Measurements from ENCODE around the gene FASTKD1.
A peak's percentile ranks its signal among the peaks of the same experiment; 100 is the strongest.
"Not testable (repeated sequence)": the region's sequence is repeated elsewhere in the genome, so short reads cannot be mapped to it uniquely, and the experiment has no call there.

Gene FASTKD1

GRCh38 chr2:169573160-169573973 lies at the start of gene FASTKD1:
Gene FASTKD1 (minus strand): TSS chr2:169573865. CDS start chr2:169572029, 1,836 bp downstream.
- Histone ChIP-seq H3K27me3 (ENCODE audit: control insufficient read depth in 5 of 5, insufficient read depth in 4 of 5, low read length in 5 of 5) (no peaks in the 10 kb centered on the region), H3K4me3 (ENCODE audit: low read depth in 1 of 5, low read length in 5 of 5) (peak within 1 kb of the TSS; percentile 76 to 98 (median 96)), H3K9ac (ENCODE audit: low read length in 5 of 5) (peak within 1 kb of the TSS; percentile 89 to 99 (median 97)), H3K27ac (ENCODE audit: low read depth, low read length) (peak within 1 kb of the TSS; percentile 64), H3K9me3 (ENCODE audit: control insufficient read depth in 5 of 5, low read length in 5 of 5) (no peaks in the 10 kb centered on the region), H3K36me3 (ENCODE audit: control insufficient read depth in 5 of 5, insufficient read depth in 5 of 5, low read length in 5 of 5) (peaks cover 0 to 2% (median 0%) of the 10 kb centered on the region in 5 donors), H3K4me1 (ENCODE audit: control insufficient read depth in 5 of 5, insufficient read depth in 5 of 5, low read length in 5 of 5) (peaks cover 0 to 13% (median 8%) of the 10 kb centered on the region in 5 donors)

- no peak overlapping the region for H3K27ac ChIP-seq (ENCODE audit: low read depth, low read length)
- H3K4me1 ChIP-seq (ENCODE audit: control insufficient read depth in 5 of 5, insufficient read depth in 5 of 5, low read length in 5 of 5): no peaks in the 10 kb centered on the region
- H3K4me3 ChIP-seq (ENCODE audit: low read depth in 1 of 5, low read length in 5 of 5): no peak overlapping the region
- H3K9ac ChIP-seq (ENCODE audit: low read length in 5 of 5): no peak overlapping the region
- peaks cover 15 to 42% (median 27%) of the 10 kb centered on the region in 5 donors for H3K36me3 ChIP-seq (ENCODE audit: control insufficient read depth in 5 of 5, insufficient read depth in 5 of 5, low read length in 5 of 5)
- no peaks in the 10 kb centered on the region for H3K27me3 ChIP-seq (ENCODE audit: control insufficient read depth in 5 of 5, insufficient read depth in 4 of 5, low read length in 5 of 5)
- no peaks in the 10 kb centered on the region for H3K9me3 ChIP-seq (ENCODE audit: control insufficient read depth in 5 of 5, low read length in 5 of 5)
These were observed 49.6 kb upstream of the FASTKD1 start for GRCh38 chr2:169623235-169623634.

- H3K36me3 ChIP-seq (ENCODE audit: control insufficient read depth in 5 of 5, insufficient read depth in 5 of 5, low read length in 5 of 5): peaks cover 12 to 42% (median 26%) of the 10 kb centered on the region in 5 donors
- no peaks in the 10 kb centered on the region for H3K9me3 ChIP-seq (ENCODE audit: control insufficient read depth in 5 of 5, low read length in 5 of 5)
- no peak overlapping the region for H3K4me3 ChIP-seq (ENCODE audit: low read depth in 1 of 5, low read length in 5 of 5)
- H3K4me1 ChIP-seq (ENCODE audit: control insufficient read depth in 5 of 5, insufficient read depth in 5 of 5, low read length in 5 of 5): no peaks in the 10 kb centered on the region
- H3K9ac ChIP-seq (ENCODE audit: low read length in 5 of 5): no peak overlapping the region
- H3K27ac ChIP-seq (ENCODE audit: low read depth, low read length): no peak overlapping the region
- H3K27me3 ChIP-seq (ENCODE audit: control insufficient read depth in 5 of 5, insufficient read depth in 4 of 5, low read length in 5 of 5): no peaks in the 10 kb centered on the region
These were observed 46.8 kb upstream of the FASTKD1 start for GRCh38 chr2:169620509-169620908.

- no peak overlapping the region for H3K27ac ChIP-seq (ENCODE audit: low read depth, low read length)
- H3K9me3 ChIP-seq (ENCODE audit: control insufficient read depth in 5 of 5, low read length in 5 of 5): no peaks in the 10 kb centered on the region
- no peaks in the 10 kb centered on the region for H3K4me1 ChIP-seq (ENCODE audit: control insufficient read depth in 5 of 5, insufficient read depth in 5 of 5, low read length in 5 of 5)
- H3K27me3 ChIP-seq (ENCODE audit: control insufficient read depth in 5 of 5, insufficient read depth in 4 of 5, low read length in 5 of 5): no peaks in the 10 kb centered on the region
- peaks cover 17 to 41% (median 32%) of the 10 kb centered on the region in 5 donors for H3K36me3 ChIP-seq (ENCODE audit: control insufficient read depth in 5 of 5, insufficient read depth in 5 of 5, low read length in 5 of 5)
- no peak overlapping the region for H3K9ac ChIP-seq (ENCODE audit: low read length in 5 of 5)
- no peak overlapping the region for H3K4me3 ChIP-seq (ENCODE audit: low read depth in 1 of 5, low read length in 5 of 5)
These were observed 46.3 kb upstream of the FASTKD1 start for GRCh38 chr2:169619946-169620345.

GRCh38 chr2:169615982-169616381 lies 42.3 kb upstream of the FASTKD1 start:
- H3K4me3 ChIP-seq (ENCODE audit: low read depth in 1 of 5, low read length in 5 of 5); H3K27me3 ChIP-seq (ENCODE audit: control insufficient read depth in 5 of 5, insufficient read depth in 4 of 5, low read length in 5 of 5); H3K4me1 ChIP-seq (ENCODE audit: control insufficient read depth in 5 of 5, insufficient read depth in 5 of 5, low read length in 5 of 5); H3K27ac ChIP-seq (ENCODE audit: low read depth, low read length); H3K9ac ChIP-seq (ENCODE audit: low read length in 5 of 5); H3K9me3 ChIP-seq (ENCODE audit: control insufficient read depth in 5 of 5, low read length in 5 of 5): not testable (repeated sequence)
- H3K36me3 ChIP-seq (ENCODE audit: control insufficient read depth in 5 of 5, insufficient read depth in 5 of 5, low read length in 5 of 5): peaks cover 24 to 49% (median 44%) of the 10 kb centered on the region in 5 donors

GRCh38 chr2:169613876-169614275 lies 40.2 kb upstream of the FASTKD1 start:
- H3K9me3 ChIP-seq (ENCODE audit: control insufficient read depth in 5 of 5, low read length in 5 of 5): peaks cover 0 to 3% (median 0%) of the 10 kb centered on the region in 5 donors

GRCh38 chr2:169609264-169609663 lies 35.6 kb upstream of the FASTKD1 start:
- H3K27me3 ChIP-seq (ENCODE audit: control insufficient read depth in 5 of 5, insufficient read depth in 4 of 5, low read length in 5 of 5): no peaks in the 10 kb centered on the region
- no peak overlapping the region for H3K27ac ChIP-seq (ENCODE audit: low read depth, low read length)
- no peak overlapping the region for H3K4me3 ChIP-seq (ENCODE audit: low read depth in 1 of 5, low read length in 5 of 5)
- peaks cover 0 to 3% (median 0%) of the 10 kb centered on the region in 5 donors for H3K9me3 ChIP-seq (ENCODE audit: control insufficient read depth in 5 of 5, low read length in 5 of 5)
- H3K36me3 ChIP-seq (ENCODE audit: control insufficient read depth in 5 of 5, insufficient read depth in 5 of 5, low read length in 5 of 5): peaks cover 29 to 80% (median 55%) of the 10 kb centered on the region in 5 donors
- no peaks in the 10 kb centered on the region for H3K4me1 ChIP-seq (ENCODE audit: control insufficient read depth in 5 of 5, insufficient read depth in 5 of 5, low read length in 5 of 5)
- H3K9ac ChIP-seq (ENCODE audit: low read length in 5 of 5): no peak overlapping the region

More at GRCh38 chr2:169613876-169614275, 40.2 kb upstream of the FASTKD1 start:
- Histone ChIP-seq H3K27me3 (ENCODE audit: control insufficient read depth in 5 of 5, insufficient read depth in 4 of 5, low read length in 5 of 5) (no peaks in the 10 kb centered on the region), H3K9ac (ENCODE audit: low read length in 5 of 5) (no peak overlapping the region), H3K36me3 (ENCODE audit: control insufficient read depth in 5 of 5, insufficient read depth in 5 of 5, low read length in 5 of 5) (peaks cover 39 to 64% (median 52%) of the 10 kb centered on the region in 5 donors), H3K4me1 (ENCODE audit: control insufficient read depth in 5 of 5, insufficient read depth in 5 of 5, low read length in 5 of 5) (no peaks in the 10 kb centered on the region), H3K4me3 (ENCODE audit: low read depth in 1 of 5, low read length in 5 of 5) (no peak overlapping the region), H3K27ac (ENCODE audit: low read depth, low read length) (no peak overlapping the region)

- Histone ChIP-seq H3K4me1 (ENCODE audit: control insufficient read depth in 5 of 5, insufficient read depth in 5 of 5, low read length in 5 of 5) (peaks cover 0 to 12% (median 6%) of the 10 kb centered on the region in 5 donors), H3K9ac (ENCODE audit: low read length in 5 of 5) (peak overlapping the region in 1 of 5 donors; percentile 51), H3K27ac (ENCODE audit: low read depth, low read length) (no peak overlapping the region), H3K4me3 (ENCODE audit: low read depth in 1 of 5, low read length in 5 of 5) (no peak overlapping the region), H3K9me3 (ENCODE audit: control insufficient read depth in 5 of 5, low read length in 5 of 5) (no peaks in the 10 kb centered on the region), H3K36me3 (ENCODE audit: control insufficient read depth in 5 of 5, insufficient read depth in 5 of 5, low read length in 5 of 5) (peaks cover 0 to 6% (median 0%) of the 10 kb centered on the region in 5 donors), H3K27me3 (ENCODE audit: control insufficient read depth in 5 of 5, insufficient read depth in 4 of 5, low read length in 5 of 5) (no peaks in the 10 kb centered on the region)
These were observed 25.9 kb upstream of the FASTKD1 start for GRCh38 chr2:169599568-169599967.

GRCh38 chr2:169598982-169599381 lies 25.3 kb upstream of the FASTKD1 start:
- Histone ChIP-seq H3K27me3 (ENCODE audit: control insufficient read depth in 5 of 5, insufficient read depth in 4 of 5, low read length in 5 of 5) (no peaks in the 10 kb centered on the region), H3K9ac (ENCODE audit: low read length in 5 of 5) (no peak overlapping the region), H3K9me3 (ENCODE audit: control insufficient read depth in 5 of 5, low read length in 5 of 5) (no peaks in the 10 kb centered on the region), H3K4me1 (ENCODE audit: control insufficient read depth in 5 of 5, insufficient read depth in 5 of 5, low read length in 5 of 5) (peaks cover 0 to 12% (median 6%) of the 10 kb centered on the region in 5 donors), H3K27ac (ENCODE audit: low read depth, low read length) (no peak overlapping the region), H3K4me3 (ENCODE audit: low read depth in 1 of 5, low read length in 5 of 5) (no peak overlapping the region), H3K36me3 (ENCODE audit: control insufficient read depth in 5 of 5, insufficient read depth in 5 of 5, low read length in 5 of 5) (peaks cover 0 to under 1% (median 0%) of the 10 kb centered on the region in 5 donors)

GRCh38 chr2:169596546-169596945 lies 22.9 kb upstream of the FASTKD1 start:
- H3K9ac ChIP-seq (ENCODE audit: low read length in 5 of 5); H3K4me3 ChIP-seq (ENCODE audit: low read depth in 1 of 5, low read length in 5 of 5); H3K9me3 ChIP-seq (ENCODE audit: control insufficient read depth in 5 of 5, low read length in 5 of 5); H3K27me3 ChIP-seq (ENCODE audit: control insufficient read depth in 5 of 5, insufficient read depth in 4 of 5, low read length in 5 of 5); H3K36me3 ChIP-seq (ENCODE audit: control insufficient read depth in 5 of 5, insufficient read depth in 5 of 5, low read length in 5 of 5); H3K27ac ChIP-seq (ENCODE audit: low read depth, low read length): not testable (repeated sequence)
- peaks cover 0 to 12% (median 6%) of the 10 kb centered on the region in 5 donors for H3K4me1 ChIP-seq (ENCODE audit: control insufficient read depth in 5 of 5, insufficient read depth in 5 of 5, low read length in 5 of 5)

All from subcutaneous abdominal adipose tissue (tissue), 5 donors.